GM19372 (cell line): ENCODE results near the gene ARHGAP35.
"Not testable (repeated sequence)": the region's sequence is repeated elsewhere in the genome, so short reads cannot be mapped to it uniquely, and the experiment has no call there.

Experiments used
- ATAC-seq: cut with Tn5 transposase; IDR thresholded peaks from one replicate; pipeline ENCODE4 v1.9.1; 2021; ENCODE audit warnings: mild to moderate bottlenecking, low read depth, moderate library complexity; ENCODE audit not compliant: unreplicated experiment

ARHGAP35 gene

DNA sequence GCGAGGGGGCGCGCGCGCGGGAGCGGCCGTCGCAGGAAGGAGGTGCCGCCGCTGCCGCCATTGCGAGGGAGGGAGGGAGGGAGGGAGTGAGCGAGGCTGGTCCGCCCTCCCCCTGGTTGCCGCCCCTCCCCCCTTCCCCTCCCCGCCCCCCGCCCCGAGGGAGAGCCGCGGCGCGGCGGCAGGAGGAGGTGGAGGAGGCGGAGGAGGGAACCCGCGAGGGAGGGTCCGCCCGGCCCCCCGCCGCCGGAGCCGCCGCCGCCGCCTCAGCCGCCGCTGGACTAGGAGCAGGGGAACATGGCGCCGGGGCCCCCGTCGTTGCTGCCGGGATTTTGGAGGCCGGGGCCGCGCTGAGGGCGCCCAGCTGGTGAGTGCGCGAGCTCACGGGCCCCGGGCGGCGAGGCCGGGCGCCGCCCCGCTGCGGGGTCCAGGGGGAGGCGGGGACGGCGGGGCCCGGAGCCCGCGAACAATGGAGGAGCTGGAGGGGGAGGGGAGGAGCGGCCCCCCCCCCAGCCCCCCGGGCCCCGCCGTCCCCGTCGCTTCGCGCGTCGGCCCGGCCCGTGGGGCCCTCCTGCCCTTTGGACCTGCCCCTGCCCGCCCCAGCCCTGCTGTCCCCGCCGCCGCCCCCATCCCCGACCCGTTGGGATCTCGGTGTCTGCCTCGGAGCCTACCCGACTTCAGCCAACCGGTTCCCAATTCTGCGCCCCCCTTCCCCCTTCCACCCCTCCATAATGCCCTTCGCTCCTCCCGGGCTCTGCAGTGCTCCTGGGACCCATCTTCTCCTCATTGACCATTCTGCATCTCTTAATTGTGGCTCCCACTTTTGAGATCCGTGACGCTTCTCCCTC lies at the start of gene ARHGAP35:
Gene ARHGAP35 (plus strand): TSS at position 152 of the 845 bp plus-strand sequence. CDS start 57,679 bp downstream, outside the sequence.
- peak; percentile 5 for ATAC-seq

DNA sequence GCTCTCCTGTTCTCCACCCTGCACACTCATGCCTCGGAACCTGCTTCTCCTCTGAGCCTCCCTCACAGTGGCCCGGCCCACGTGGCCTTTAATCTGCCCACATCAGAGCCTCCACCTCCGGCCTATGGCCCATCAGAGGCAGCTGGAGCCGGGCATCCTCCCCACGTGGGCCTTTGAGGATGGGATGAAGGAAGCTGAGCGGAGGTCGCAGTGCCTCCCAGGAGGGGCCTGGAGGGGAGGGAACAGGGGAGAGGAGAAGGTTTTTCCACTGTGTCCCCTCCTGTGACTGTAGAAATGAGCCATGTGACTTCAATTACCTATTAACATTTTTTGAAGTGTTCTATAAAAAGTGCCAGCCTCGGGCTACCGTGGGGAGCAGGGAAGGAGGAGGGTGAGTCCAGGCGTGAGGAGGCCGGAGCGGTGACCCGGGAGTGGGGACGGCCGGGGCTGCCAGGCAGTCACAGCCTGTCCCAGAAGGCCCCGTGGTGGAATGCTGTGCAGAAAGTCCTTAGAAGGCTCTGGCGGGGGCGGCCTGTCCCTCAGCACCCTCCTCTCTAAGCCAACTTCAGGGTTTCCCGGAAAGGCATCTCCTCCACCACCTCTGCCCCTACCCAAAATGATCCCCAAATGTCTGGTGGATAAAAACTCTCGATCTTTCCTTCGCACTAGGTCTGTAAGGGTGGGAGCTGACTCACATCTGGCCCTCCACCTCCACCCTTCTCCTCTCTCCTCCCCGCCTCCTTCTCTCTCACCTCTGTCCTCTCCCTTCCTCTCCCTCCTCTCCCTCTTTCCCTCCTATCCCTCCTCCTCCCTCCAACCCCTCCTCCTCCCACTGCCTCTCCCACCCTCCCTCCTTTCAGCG lies 47.6 kb upstream of the ARHGAP35 start:
- no peak for ATAC-seq

DNA sequence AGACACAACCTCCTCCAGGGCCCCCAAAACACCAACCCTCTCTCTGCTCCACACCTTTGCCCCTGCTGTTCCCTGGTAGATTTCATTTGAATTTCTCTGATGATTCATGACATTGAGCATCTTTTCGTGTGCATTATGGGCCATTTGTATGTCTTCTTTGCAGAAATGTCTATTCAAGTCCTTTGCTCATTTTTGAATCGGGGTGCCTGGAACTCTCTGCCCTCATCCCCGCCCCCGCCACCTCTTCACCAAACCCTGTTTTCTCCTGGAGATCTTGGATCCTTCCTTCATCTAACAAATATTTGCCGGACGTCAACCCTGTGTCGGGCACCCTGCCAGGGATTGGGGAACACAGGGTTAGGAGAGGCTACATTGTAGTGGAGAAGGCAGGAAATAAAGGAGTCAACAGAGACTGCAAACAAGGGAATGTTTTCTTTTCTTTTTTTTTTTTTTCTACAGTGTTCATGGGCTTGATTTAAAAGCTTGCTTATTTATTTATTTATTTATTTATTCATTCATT lies 46.9 kb upstream of the ARHGAP35 start:
- ATAC-seq = no peak

DNA sequence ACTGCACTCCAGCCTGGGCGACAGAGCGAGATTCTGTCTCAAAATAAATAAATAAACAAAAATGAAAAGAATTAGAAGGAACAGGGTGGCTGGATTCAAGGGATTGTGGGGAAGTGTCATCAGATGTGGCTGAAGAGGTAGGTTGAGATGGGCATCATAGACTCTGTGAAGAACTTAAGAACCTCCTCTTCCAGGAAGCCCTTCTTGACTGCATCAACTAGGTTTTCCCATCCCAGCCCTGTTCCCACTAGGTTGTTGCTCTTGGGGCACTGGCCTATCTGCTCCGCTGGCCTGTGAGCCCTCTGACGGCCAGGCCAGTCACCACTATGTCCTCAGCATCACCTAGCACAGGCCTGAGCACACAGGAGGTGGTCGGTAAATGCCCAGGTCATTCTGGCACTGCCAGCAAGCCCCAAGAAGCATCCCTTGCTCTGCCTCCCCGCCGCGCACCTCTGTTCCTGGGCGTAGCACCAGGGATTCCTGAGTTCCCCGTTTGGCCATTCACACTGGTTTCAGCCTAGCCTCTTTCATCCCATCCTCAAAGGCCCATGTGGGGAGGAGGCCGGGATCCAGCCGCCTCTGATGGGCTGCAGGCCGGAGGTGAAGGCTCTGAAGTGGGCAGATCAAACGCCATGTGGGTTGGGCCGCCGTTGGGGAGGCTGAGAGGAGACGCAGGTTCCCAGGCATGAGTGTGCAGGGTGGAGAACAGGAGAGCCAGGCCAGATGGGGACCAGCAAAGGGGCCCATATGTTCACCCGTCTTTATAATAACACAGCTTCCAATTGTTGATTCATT lies 44.8 kb upstream of the ARHGAP35 start:
- no peak for ATAC-seq

DNA sequence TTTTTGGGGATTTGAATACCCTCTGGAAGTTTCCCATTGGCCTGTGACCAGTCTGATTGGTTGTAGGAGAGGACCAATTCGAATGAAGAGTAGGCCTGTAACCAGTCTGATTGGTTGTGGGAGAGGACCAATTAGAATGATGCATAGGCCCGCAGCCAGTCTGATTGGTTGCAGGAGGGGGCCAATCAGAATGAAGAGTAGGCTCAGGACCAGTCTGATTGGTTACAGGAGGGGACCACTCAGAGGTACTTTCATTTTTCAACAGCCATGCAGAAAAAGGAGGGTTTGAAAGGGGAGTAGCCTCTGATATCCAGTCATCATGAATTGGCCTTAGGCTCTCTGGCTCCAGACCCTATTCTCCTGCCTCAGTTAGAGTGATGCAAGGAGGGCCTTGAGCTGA lies 42.0 kb upstream of the ARHGAP35 start:
- ATAC-seq = no peak

DNA sequence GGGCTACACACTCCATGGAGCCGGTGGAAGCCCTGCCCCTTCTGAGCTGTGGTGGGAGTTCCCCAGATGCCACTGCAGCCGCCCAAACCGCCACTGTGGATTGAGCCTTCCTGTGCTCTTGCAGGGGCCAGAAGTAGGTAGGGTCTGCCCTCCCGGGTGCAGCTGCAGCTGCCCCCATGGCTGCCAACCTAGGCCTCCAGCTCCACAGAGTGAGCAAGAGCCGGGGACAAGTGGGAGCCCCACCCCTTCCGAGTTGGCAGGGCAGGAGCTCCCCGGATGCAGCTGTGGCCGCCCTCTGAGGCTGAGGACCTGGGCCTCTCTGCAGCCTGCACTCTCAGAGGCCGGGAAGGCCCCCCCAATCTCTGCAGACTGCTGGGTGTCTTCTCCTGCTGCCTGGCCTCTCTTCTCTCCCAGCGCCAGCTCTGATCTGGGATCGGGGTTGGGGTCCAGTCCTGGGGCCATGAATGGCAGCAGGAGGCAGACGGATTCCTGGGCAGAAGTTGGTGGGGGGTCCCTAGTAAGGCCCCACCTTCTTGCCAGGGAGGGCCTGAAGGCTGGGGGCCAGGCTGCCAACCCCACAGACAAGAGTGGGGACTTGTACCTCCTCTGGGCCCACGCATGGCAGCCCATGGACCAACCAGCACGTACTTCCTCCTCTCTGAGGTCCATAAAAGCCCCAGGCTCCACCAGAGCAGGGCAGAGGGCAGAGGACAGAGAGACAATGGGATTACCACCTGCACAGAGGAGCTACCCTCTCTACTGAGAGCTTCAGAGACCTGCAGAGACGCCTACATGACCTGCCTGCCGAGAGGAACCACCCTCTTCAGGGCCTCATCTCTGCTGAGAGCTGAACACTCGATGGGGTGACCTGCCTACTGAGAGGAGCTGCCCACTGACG lies 39.0 kb upstream of the ARHGAP35 start:
- no peak for ATAC-seq

DNA sequence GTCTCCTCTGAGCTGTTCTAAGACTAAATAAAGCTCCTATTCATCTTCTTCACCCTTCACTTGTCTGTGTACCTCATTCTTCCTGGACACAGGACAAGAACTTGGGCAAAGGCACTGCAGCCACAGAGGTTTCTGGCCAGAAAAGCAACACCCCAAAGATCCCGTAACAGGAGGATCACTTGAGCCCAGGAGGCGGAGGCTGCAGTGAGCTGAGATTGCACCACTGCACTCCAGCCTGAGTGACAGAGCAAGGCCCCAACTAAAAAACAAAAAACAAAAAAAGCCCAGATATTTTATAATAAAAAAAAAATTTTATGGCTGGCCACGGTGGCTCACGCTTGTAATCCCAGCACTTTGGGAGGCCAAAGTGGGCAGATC lies 38.4 kb upstream of the ARHGAP35 start:
- ATAC-seq = not testable (repeated sequence)

DNA sequence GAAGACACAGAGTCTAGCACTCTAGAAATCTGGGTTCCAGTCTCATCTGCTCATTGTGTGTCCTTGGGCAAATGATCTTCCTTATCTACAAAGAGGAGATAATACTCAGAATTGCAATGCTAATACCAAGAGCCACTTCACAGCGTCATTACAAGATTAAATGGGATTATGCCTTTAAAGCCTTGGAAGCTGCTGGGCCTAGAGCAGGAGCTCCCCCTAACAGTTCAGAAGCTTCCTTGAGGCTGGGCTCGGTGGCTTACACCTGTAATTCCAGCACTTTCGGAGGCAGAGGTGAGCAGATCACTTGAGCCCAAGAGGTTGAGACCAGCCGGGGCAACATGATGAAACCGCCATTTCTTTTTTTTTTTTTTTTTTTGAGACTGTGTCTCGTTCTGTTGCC lies 37.7 kb upstream of the ARHGAP35 start:
- ATAC-seq = no peak

DNA sequence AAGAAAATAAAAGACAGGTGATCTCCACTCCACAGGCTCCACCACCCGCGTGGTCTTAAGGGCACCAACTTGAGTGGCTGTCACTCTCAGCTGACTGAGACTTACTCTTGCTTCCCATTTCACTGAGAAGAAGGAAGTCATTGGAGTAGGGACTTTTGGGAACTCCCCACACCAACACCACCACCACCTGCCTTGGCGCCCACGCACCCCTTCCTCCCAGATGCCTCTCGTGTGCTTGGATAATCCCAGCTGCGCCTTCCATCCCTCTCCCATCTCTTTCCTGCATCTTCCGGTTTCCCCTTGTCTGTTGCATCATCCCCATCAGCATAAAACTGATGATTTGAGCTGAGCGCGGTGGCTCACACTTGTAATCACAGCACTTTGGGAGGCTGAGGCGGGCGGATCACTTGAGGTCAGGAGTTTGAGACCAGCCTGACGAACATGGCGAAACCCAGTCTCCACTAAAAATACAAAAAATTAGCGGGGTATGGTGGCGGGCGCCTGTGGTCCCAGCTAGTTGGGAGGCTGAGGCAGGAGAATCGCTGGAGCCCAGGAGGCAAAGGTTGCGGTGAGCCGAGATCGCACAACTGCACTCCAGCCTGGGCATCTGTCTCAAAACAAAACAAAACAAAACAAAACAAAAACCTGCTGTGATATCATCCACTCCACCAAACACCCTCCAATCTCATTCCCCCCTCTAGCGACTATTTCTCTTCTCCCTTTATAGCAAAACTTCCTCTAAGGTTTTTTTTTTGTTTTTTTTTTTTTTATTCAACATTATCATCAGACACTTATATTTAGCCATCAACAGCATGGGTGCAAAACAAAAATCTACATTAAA lies 35.7 kb upstream of the ARHGAP35 start:
- ATAC-seq = no peak

DNA sequence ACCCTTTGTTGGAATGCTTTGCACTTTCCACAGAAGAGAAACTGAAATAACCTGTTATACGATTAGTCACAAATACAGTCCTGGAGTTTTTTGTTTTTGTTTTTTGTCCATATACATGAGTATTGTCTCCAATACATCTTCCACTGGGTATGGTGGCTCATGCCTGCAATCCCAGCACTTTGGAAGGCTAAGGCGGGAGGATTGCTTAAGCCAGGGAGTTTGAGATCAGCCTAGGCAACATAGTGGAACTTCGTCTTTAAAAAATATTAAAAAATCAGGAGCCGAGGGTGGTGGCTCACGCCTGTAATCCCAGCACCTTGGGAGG lies 35.1 kb upstream of the ARHGAP35 start:
- no peak for ATAC-seq

DNA sequence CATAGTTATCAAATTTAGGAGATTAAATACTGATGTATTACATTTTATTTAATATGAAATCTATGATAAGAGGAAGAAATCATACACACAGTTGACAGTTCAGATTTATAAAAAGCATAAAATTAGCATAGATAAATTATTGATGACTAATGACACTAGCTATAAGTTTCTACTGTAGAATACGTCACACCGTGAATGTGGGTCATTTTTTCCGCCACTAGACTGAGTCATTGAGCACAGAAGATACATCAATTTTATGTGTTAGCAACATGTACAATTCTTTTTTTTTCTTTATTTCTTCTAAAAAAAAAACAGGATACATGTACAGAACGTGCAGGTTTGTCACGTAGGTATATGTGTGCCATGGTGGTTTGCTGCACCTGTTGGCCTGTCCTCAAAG lies 32.3 kb upstream of the ARHGAP35 start:
- no peak for ATAC-seq

DNA sequence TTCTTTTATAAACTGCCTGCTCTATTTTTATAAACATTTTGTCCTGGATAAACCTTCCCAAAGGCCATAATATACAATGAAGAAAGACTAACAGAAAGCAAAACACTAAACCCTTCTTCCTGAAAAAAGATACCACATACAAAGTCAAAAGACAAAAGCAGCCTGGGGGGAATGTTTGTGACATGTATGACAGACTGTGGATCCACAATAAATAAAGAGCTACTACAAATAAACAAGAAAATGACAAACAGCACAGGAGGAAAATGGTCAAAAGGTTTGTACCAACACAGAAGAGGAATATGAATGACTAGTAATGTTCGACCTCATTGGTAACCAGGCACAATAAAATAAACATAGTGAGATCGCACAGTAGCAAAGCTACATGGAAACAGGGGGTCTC lies 29.9 kb upstream of the ARHGAP35 start:
- no peak for ATAC-seq

DNA sequence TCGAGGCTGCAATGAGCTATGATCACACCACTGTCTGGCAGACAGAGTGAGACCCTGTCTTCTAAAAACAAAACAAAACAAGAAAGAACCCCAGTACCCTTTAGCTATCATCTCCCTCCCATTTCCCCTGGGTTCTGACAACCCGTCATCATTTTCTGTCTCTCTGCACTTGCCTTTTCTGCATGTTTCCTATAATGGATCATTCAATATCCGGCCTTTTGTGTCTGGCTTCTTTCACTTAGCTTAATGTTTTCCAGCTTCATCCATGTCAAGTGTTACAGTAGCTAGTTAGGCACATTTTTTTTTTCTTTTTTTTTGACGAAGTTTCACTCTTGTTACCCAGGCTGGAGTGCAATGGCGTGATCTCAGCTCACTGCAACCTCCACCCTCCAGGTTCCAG lies 26.7 kb upstream of the ARHGAP35 start:
- ATAC-seq = no peak

DNA sequence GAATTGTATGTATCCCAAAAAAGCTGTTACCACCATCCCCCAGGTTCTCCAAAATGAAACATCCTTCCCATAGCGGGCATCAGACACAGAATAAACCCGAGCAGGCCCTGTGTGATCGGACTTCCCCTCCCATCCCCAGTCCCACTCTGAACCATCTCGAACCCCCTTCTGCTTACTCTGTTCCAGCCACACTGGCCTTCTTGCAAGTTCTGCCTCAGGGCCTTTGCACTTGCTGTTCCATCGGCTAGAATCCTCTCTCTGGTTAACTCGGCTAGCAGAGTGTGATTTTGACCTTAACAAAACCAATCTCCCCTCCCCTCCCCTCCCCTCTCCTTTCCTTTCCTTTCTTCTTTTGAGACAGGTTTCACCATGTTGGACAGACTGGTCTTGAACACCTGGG lies 25.8 kb upstream of the ARHGAP35 start:
- no peak for ATAC-seq

DNA sequence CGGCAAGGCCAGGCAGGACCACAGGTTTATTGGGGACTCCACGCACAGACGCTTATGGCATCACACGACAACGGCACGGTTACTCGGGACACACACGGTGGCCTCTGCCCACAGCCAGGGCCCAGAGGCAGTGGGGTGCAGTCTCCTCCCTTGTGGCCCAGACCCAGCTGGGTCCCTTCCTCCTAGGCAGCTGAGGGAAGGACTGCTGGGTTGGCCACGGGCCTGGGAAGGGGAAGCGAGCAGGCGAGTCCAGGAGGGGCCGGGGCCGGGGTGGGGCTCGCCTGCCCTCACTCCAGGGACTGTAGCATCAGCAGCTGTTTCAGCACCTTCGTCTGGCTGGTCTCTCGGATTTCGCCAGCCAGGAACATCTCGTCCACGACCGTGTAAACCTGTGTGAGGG lies 22.6 kb upstream of the ARHGAP35 start:
- ATAC-seq = no peak

DNA sequence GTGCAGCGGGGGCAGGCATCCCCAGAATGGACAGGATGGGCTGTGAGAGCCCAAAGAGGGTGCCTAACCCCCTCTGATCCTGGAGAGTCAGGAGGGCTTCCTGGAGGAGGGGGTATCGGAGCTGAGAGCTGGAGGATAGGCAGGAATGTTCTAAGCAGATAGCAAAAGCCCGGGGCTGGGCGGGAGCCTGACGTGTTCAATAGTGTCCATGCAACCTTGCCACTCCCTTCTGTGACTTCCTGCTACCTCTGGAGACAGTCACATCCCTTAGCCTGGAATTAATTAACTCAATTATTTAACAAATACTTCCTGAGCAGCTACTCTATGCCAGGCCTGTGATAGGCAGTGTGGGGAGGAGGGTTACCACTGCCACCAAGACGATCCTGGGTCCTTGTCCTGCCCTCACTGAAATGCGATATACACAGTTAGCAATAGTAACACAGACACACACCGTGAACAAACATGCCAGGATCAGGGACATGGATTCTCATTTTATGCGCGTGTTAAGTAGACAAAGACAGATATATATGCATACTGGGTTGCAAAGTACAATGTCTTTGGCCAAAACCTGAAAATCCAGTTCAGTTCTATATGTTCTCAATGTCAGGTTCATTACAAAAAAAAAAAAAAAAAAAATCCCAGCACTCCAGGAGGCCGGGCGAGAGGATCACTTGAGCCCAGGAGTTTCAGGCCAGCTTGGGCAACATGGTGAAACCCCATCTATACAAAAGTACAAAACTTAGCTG lies 20.9 kb upstream of the ARHGAP35 start:
- ATAC-seq = no peak

DNA sequence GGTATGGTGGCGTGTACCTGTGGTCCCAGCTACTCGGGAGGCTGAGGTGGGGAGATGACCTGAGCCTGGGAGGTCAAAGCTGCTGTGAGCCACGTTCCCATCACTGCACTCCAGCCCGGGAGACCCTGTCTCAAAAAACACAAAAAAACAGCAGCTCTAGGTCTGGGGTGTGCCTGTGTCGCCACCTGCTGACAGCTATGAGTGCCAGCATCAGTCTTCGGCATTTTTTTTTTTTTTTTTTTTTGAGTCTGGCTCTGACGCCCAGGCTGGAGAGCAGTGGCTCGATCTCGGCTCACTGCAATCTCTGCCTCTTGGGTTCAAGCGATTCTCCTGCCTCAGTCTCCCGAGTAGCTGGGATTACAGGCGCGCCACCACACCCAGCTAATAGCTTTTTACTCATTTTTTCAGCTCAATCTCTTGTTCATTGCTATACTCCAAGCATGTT lies 20.3 kb upstream of the ARHGAP35 start:
- no peak for ATAC-seq

DNA sequence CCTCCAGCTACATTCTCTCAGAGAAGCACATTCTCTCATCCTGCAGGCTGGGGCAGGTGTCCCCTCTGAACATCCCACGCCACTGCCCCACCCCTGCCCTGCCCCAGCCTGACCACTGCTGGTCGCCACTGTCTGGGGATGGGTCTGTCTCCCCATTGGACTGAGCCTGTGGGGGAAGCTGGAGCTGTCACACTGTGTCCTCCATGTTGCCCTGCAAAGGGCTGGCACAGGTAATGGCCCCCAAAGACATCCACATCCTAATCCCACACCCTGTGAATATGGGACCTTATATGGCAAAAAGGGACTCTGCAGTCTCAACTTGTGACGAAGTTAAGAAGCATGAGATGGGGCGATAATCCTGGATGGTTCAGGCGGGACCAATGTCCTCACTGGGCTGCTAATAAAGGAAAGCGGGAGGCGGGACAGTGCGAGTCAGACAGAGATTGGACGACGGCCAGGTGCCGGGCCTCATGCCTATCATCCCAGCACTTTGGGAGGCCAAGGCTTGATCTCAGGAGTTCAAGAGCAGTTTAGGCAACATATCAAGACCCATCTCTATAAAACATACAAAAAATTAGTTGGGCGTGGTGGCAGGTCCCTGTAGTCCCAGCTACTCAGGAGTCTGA lies 19.2 kb upstream of the ARHGAP35 start:
- ATAC-seq = no peak
